Hepatocyte (in vitro differentiated cells): ENCODE data around the gene RBM33. TPM values are rescaled to one million over a fixed set of nuclear protein-coding genes. Genes with fewer than 3 reads are reported as not detected.

Source experiments
- DNase-seq: peaks from one replicate; pipeline ENCODE4 v3.0.0-alpha.2; 2016; ENCODE audit warnings: low spot score
- H2AFZ ChIP-seq: fragments of 200-600 bp; sonication (generic); 2 replicates; pipeline ENCODE4 v1.6.0; 2016; ENCODE audit warnings: antibody characterized with exemption, mild to moderate bottlenecking
- H3K27ac ChIP-seq: fragments of 200-600 bp; sonication (generic); 2 replicates; pipeline ENCODE4 v1.5.1; 2016; ENCODE audit warnings: mild to moderate bottlenecking
- H3K27me3 ChIP-seq: fragments of 200-600 bp; sonication (generic); 2 replicates; pipeline ENCODE4 v1.6.1; 2016
- H3K36me3 ChIP-seq: fragments of 200-600 bp; sonication (generic); replicated peaks from 2 replicates; pipeline ENCODE4 v1.5.1; 2016; ENCODE audit warnings: low read depth; ENCODE audit not compliant: insufficient read depth
- H3K4me1 ChIP-seq: fragments of 200-600 bp; sonication (generic); 2 replicates; pipeline ENCODE4 v1.5.1; 2016; ENCODE audit warnings: mild to moderate bottlenecking, moderate library complexity; ENCODE audit not compliant: insufficient read depth
- H3K4me2 ChIP-seq: fragments of 200-600 bp; sonication (generic); 2 replicates; pipeline ENCODE4 v1.6.0; 2016
- H3K4me3 ChIP-seq: fragments of 200-600 bp; sonication (generic); 2 replicates; pipeline ENCODE4 v1.5.1; 2016; ENCODE audit warnings: mild to moderate bottlenecking
- H3K79me2 ChIP-seq: fragments of 200-600 bp; sonication (generic); 2 replicates; pipeline ENCODE4 v1.6.0; 2017; ENCODE audit warnings: mild to moderate bottlenecking
- H3K9me2 ChIP-seq: fragments of 200-600 bp; sonication (generic); replicated peaks from 2 replicates; pipeline ENCODE4 v1.6.0; 2017; ENCODE audit warnings: mild to moderate bottlenecking; ENCODE audit not compliant: insufficient read depth
- H3K9me3 ChIP-seq: fragments of 200-600 bp; sonication (generic); 2 replicates; pipeline ENCODE4 v1.5.1; 2016; ENCODE audit warnings: low read depth, mild to moderate bottlenecking
- H4K20me1 ChIP-seq: fragments of 200-600 bp; sonication (generic); 2 replicates; pipeline ENCODE4 v1.6.0; 2016; ENCODE audit warnings: mild to moderate bottlenecking; ENCODE audit not compliant: insufficient read depth, poor library complexity, severe bottlenecking
- CTCF ChIP-seq: fragments of 200-600 bp; sonication (generic); IDR thresholded peaks from 2 replicates; pipeline ENCODE4 v1.5.1; 2016; ENCODE audit warnings: antibody characterized with exemption, mild to moderate bottlenecking; ENCODE audit not compliant: poor library complexity
- EZH2 ChIP-seq: fragments of 200-600 bp; sonication (generic); IDR thresholded peaks from 2 replicates; pipeline ENCODE4 v1.6.1; 2016; ENCODE audit warnings: antibody characterized with exemption, mild to moderate bottlenecking, borderline replicate concordance
- EZH2phosphoT487 ChIP-seq: fragments of 200-600 bp; sonication (generic); IDR thresholded peaks from one replicate; pipeline ENCODE4 v1.6.1; 2018; ENCODE audit warnings: antibody characterized with exemption, mild to moderate bottlenecking, low read depth, moderate library complexity; ENCODE audit not compliant: unreplicated experiment, severe bottlenecking
- WGBS: methylation state at CpG from one replicate; pipeline ENCODE4 v1.1.6; 2016; ENCODE audit warnings: low lambda C conversion rate; ENCODE audit errors: missing lambda C conversion rate; 5-methylcytosine and 5-hydroxymethylcytosine counted together
- polyA plus RNA-seq: library from polyadenylated mRNA; unstranded; fragments of >200 nt; fragmentation: Nextera tagmentation; extraction: Ambion mirVana; gene quantifications from 2 replicates; pipeline ENCODE4 v1.2.1, GENCODE V29; 2016
- total RNA-seq: library from RNA; depleted of rRNA; stranded (reverse); fragments of >200 nt; gene quantifications from 2 replicates; pipeline ENCODE4 v1.2.3, GENCODE V29; 2014

RBM33 gene
- total and polyA plus RNA-seq, 2 experiments from 2014 or later, result 24.8 to 40.8 TPM

GRCh38 chr7:155751409-155751808 is 106.9 kb downstream of the RBM33 start:
- no peak for DNase-seq
- Histone ChIP-seq H3K27ac (no peak overlapping the region), H3K9me3 (no peaks in the 10 kb centered on the region), H3K27me3 (no peaks in the 10 kb centered on the region), H2AFZ (no peak overlapping the region), H3K4me2 (no peak overlapping the region), H4K20me1 (peaks cover 95% of the 10 kb centered on the region), H3K79me2 (peaks cover 99% of the 10 kb centered on the region), H3K4me1 (no peaks in the 10 kb centered on the region), H3K36me3 (no peaks in the 10 kb centered on the region), H3K4me3 (no peak overlapping the region), H3K9me2 (no peaks in the 10 kb centered on the region)
- TF ChIP-seq CTCF (no peak), EZH2phosphoT487 (no peak), EZH2 (no peak)
- 94% methylated on average over 4 of the region's 4 CpGs for WGBS

- Histone ChIP-seq H3K4me2 (no peak overlapping the region), H4K20me1 (peaks cover 86% of the 10 kb centered on the region), H2AFZ (no peak overlapping the region), H3K4me1 (no peaks in the 10 kb centered on the region), H3K9me3 (no peaks in the 10 kb centered on the region), H3K27ac (no peak overlapping the region), H3K79me2 (peaks cover 100% of the 10 kb centered on the region), H3K4me3 (no peak overlapping the region), H3K27me3 (no peaks in the 10 kb centered on the region), H3K9me2 (no peaks in the 10 kb centered on the region), H3K36me3 (no peaks in the 10 kb centered on the region)
- 96% methylated on average over 9 of the region's 9 CpGs for WGBS
- DNase-seq, result no peak
- TF ChIP-seq EZH2 (no peak), CTCF (no peak), EZH2phosphoT487 (no peak)
Observed at GRCh38 chr7:155752756-155753445, 108.4 kb downstream of the RBM33 start.

- WGBS, result 94% methylated on average over 10 of the region's 10 CpGs
- Histone ChIP-seq H3K4me1 (no peaks in the 10 kb centered on the region), H3K9me2 (no peaks in the 10 kb centered on the region), H3K27ac (no peak overlapping the region), H2AFZ (no peak overlapping the region), H3K4me3 (no peak overlapping the region), H3K36me3 (no peaks in the 10 kb centered on the region), H3K4me2 (no peak overlapping the region), H3K9me3 (no peaks in the 10 kb centered on the region), H4K20me1 (peaks cover 84% of the 10 kb centered on the region), H3K79me2 (peaks cover 100% of the 10 kb centered on the region), H3K27me3 (no peaks in the 10 kb centered on the region)
- TF ChIP-seq EZH2phosphoT487, result no peak
- no peak for TF ChIP-seq EZH2
- TF ChIP-seq CTCF, result no peak
- no peak for DNase-seq
Observed at GRCh38 chr7:155753446-155753965, 109.0 kb downstream of the RBM33 start.
